ENCODE data around the gene NIN.

GRCh38 chr14:50717811-50718210, 113.2 kb downstream of the NIN start:
- no peak for TF ChIP-seq CTCF (IDR thresholded peaks at IDR 0.05 in 4 of 5, conservative IDR thresholded peaks at IDR 0.05 in 1 of 5)
- TF ChIP-seq POLR2A (IDR thresholded peaks at IDR 0.05): no peak
